Breast epithelium (tissue), 4 donors: ENCODE results near the gene UBA1. TPM values are rescaled to one million over a fixed set of nuclear protein-coding genes. Genes with fewer than 3 reads are reported as not detected.

Experiments
- DNase-seq, 2 donors: peaks; one replicate each; pipeline ENCODE4 v3.0.0-alpha.2; 2019; ENCODE audit warnings: low spot score in 2 of 2
- H3K27ac ChIP-seq, 2 donors: fragments of 200-600 bp; sonication (generic) in 1 of 2; one replicate each; pipeline ENCODE4 v1.5.1; 2016 to 2019; ENCODE audit warnings: mild to moderate bottlenecking in 1 of 2
- H3K27me3 ChIP-seq, 2 donors: fragments of 200-600 bp; sonication (generic) in 1 of 2; one replicate each; pipeline versions ENCODE4 v1.5.1 to v1.6.0; 2017 to 2019; ENCODE audit warnings: control low read depth in 1 of 2, mild to moderate bottlenecking in 1 of 2
- H3K36me3 ChIP-seq: fragments of 200-600 bp; one replicate; pipeline ENCODE4 v1.5.1; 2019
- H3K4me1 ChIP-seq, 2 donors: fragments of 200-600 bp; sonication (generic); one replicate each; pipeline ENCODE4 v1.5.1; 2016 to 2019; ENCODE audit warnings: control low read depth in 1 of 2
- H3K4me3 ChIP-seq, 3 donors: fragments of 200-600 bp; sonication (generic); 1 replicate in 2 of 3; 2 replicates in 1 of 3; pipeline ENCODE4 v1.5.1; 2016 to 2019; ENCODE audit warnings: mild to moderate bottlenecking in 3 of 3, moderate library complexity in 2 of 3
- H3K9me3 ChIP-seq, 2 donors: fragments of 200-600 bp; sonication (generic) in 1 of 2; one replicate each; pipeline ENCODE4 v1.5.1; 2016 to 2019; ENCODE audit warnings: control low read depth in 1 of 2
- CTCF ChIP-seq, 3 donors: fragments of 450-650 bp; IDR thresholded peaks; one replicate each; pipeline ENCODE4 v1.5.1; 2016 to 2017; ENCODE audit warnings: antibody characterized with exemption in 3 of 3, mild to moderate bottlenecking in 3 of 3, moderate library complexity in 3 of 3
- POLR2A ChIP-seq: fragments of 450-650 bp; IDR thresholded peaks from one replicate; pipeline ENCODE4 v1.6.1; 2016; ENCODE audit warnings: antibody characterized with exemption, mild to moderate bottlenecking, moderate library complexity
- POLR2AphosphoS5 ChIP-seq, 3 donors: sonication (generic); formaldehyde crosslinking; IDR thresholded peaks; one replicate each; pipeline ENCODE4 v1.6.1; 2017; ENCODE audit warnings: antibody characterized with exemption in 3 of 3
- intact Hi-C: fragments of 100-400 bp; cut with DNase I; formaldehyde crosslinking; loops from one replicate; pipeline ENCODE4 v1.15.1; 2023; ENCODE audit warnings: low total_unique reads
- total RNA-seq, 3 donors: library from RNA; depleted of rRNA; stranded (reverse); fragments of >200 nt; gene quantifications; one replicate each; pipeline ENCODE4 v1.1.0, GENCODE V29; 2016

UBA1 gene
- total RNA-seq, 3 donors from 2014 or later, result 109 to 149 (median 141) TPM

DNA sequence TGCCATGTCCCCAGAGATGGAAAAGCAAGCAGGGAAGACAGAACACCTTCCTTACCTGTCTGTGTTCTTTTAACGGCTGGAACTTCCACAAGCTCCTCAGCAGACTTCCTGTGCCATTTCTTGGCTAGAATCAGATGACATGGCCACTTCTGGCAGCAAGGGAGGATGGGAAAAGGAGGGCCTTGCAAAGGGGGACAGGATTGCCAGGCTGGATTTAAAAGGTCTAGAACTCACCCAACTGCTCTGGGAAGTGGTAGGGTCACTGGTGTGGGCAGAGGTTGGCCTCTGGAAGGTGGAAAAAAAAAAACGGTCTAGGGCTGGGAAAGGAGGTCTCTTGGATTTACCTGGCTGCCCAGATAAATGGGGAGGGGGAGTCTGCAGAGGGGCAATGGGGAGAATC lies 37.5 kb downstream of the UBA1 start:
- no peak for DNase-seq
- H3K27ac ChIP-seq, result peak overlapping the region in 1 of 2 donors; percentile 96
- H3K27me3 ChIP-seq, result peaks cover 0 to 40% of the 10 kb centered on the region in 2 donors
- no peak for TF ChIP-seq CTCF (IDR thresholded peaks at IDR 0.05)
- H3K9me3 ChIP-seq, result no peaks in the 10 kb centered on the region
- intact Hi-C loops, result no loop called here
- H3K4me3 ChIP-seq, result no peak overlapping the region
- H3K36me3 ChIP-seq, result no peaks in the 10 kb centered on the region
- H3K4me1 ChIP-seq, result no peaks in the 10 kb centered on the region

- H3K4me1 ChIP-seq, result no peaks in the 10 kb centered on the region
- no peaks in the 10 kb centered on the region for H3K36me3 ChIP-seq
- DNase-seq, result no peak
- no peaks in the 10 kb centered on the region for H3K9me3 ChIP-seq
- intact Hi-C loops, result no loop called here
- H3K4me3 ChIP-seq, result peak overlapping the region; percentile 60 to 71 (median 66)
- TF ChIP-seq POLR2AphosphoS5 (IDR thresholded peaks at IDR 0.05), result no peak
- TF ChIP-seq CTCF (IDR thresholded peaks at IDR 0.05), result no peak
- H3K27ac ChIP-seq, result peak overlapping the region; percentile 96 to 98
- H3K27me3 ChIP-seq, result peaks cover 0 to 41% of the 10 kb centered on the region in 2 donors
These were observed 38.7 kb downstream of the UBA1 start for GRCh38 chrX:47232197-47232802.

DNA sequence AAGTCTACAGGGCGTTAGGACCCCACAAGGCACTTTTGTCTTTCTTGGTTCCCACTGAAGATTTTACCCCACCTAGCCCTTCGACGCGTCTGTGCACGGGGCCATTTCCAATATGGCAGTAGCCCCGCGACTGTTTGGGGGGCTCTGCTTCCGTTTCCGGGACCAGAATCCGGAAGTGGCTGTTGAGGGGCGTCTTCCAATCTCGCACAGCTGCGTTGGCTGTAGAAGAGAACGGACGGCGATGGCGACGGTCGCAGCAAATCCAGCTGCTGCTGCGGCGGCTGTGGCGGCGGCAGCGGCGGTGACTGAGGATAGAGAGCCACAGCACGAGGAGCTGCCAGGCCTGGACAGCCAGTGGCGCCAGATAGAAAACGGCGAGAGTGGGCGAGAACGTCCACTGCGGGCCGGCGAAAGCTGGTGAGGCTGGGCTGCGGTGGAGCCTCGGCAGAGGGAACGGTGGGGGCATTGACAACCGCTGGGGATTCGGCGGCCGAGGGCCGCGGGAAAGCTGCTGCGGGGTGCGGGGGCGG lies 39.2 kb downstream of the UBA1 start, which contains the start of gene USP11:
Gene USP11, plus strand, starts transcription at position 207 of the 530 bp plus-strand sequence. Its CDS starts 35 bp downstream, at position 242.
- Histone ChIP-seq H3K27ac (peak within 1 kb of the TSS; percentile 96 to 98), H3K27me3 (peaks cover 0 to 43% of the 10 kb centered on the region in 2 donors), H3K4me3 (peak within 1 kb of the TSS; percentile 60 to 71 (median 66)), H3K4me1 (no peaks in the 10 kb centered on the region), H3K9me3 (no peaks in the 10 kb centered on the region), H3K36me3 (no peaks in the 10 kb centered on the region)
- intact Hi-C loops, result no loop called here
- TF ChIP-seq CTCF (IDR thresholded peaks at IDR 0.05) (no peak), POLR2A (peak; percentile 25), POLR2AphosphoS5 (IDR thresholded peaks at IDR 0.05) (peak; percentile 36 to 53 (median 41))
- peak in 1 of 2 donors; percentile 43 for DNase-seq

DNA sequence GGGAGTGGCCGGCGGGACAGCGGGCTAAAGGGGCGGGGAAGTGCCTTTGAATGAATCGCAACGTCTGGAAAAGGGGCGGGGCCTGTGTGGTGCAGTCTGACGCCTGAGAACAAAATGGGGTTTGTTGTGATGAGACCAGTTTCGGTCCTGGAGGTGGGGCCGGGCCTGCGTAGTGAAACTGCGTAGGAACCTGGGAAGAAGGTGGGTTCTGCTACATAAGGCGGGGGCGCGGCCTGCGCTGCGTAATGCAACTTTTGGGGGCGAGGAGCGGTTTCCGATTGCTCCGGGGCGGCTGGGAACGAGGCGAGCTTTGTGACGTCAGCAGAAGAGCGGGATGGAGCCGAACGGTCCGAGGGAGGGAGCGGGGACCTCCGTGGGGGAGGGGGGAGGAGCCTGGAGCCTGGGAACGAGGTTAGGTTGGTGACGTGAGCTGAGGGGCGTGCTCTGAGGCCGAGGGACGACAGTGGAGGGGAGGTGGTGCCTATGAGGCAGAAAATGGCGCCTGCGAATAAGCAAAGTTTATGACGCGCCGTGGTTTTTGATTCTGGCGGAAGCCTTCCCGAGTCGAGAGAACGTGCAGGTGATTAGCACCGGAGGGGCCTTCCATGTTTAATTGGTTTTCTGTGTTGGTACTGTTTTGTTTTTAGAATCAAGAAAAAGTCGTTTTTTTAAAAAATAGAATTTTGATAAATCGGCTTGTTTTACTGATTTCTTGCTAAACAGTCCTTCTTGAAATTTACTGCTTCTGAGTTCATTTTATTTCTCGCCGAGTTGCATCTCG lies 39.9 kb downstream of the UBA1 start:
- Histone ChIP-seq H3K27me3 (peaks cover 0 to 43% of the 10 kb centered on the region in 2 donors), H3K4me1 (no peaks in the 10 kb centered on the region), H3K4me3 (peak overlapping the region; percentile 60 to 71 (median 66)), H3K9me3 (no peaks in the 10 kb centered on the region), H3K36me3 (no peaks in the 10 kb centered on the region), H3K27ac (peak overlapping the region; percentile 96 to 98)
- peak; percentile 93 to 97 for DNase-seq
- intact Hi-C loops, result no loop called here
- TF ChIP-seq POLR2AphosphoS5 (IDR thresholded peaks at IDR 0.05) (peak; percentile 38 to 83 (median 65)), POLR2A (peak; percentile 19), CTCF (IDR thresholded peaks at IDR 0.05) (no peak)

GRCh38 chrX:47234583-47234982 lies 41.0 kb downstream of the UBA1 start:
- peaks cover 0 to 46% of the 10 kb centered on the region in 2 donors for H3K27me3 ChIP-seq
- DNase-seq, result no peak
- no peaks in the 10 kb centered on the region for H3K9me3 ChIP-seq
- H3K4me1 ChIP-seq, result no peaks in the 10 kb centered on the region
- TF ChIP-seq POLR2A, result no peak
- no peak for TF ChIP-seq CTCF (IDR thresholded peaks at IDR 0.05)
- no peak for TF ChIP-seq POLR2AphosphoS5 (IDR thresholded peaks at IDR 0.05)
- peak overlapping the region in 1 of 2 donors; percentile 96 for H3K27ac ChIP-seq
- H3K4me3 ChIP-seq, result peak overlapping the region; percentile 60 to 71 (median 66)
- no peaks in the 10 kb centered on the region for H3K36me3 ChIP-seq
- intact Hi-C loops, result no loop called here
